ENCODE results near the gene SLC8B1. TPM values are rescaled to one million over a fixed set of nuclear protein-coding genes. Genes with fewer than 3 reads are reported as not detected.
A peak's percentile ranks its signal among the peaks of the same experiment; 100 is the strongest.

Gene SLC8B1
- total RNA-seq, 2 donors from 2014 or later = 19.9 to 28.3 TPM

GRCh38 chr12:113325916-113326315 lies 9.0 kb downstream of the SLC8B1 start:
- DNase-seq (ENCODE audit: low spot score) (no peak), ATAC-seq (no peak)
- peaks cover 0 to 13% of the 10 kb centered on the region in 2 donors for H3K4me1 Mint-ChIP-seq (ENCODE audit: low read depth in 2 of 2)
- H3K4me3 Mint-ChIP-seq = no peak overlapping the region
- no peaks in the 10 kb centered on the region for H3K27me3 Mint-ChIP-seq
- H3K27ac Mint-ChIP-seq = no peak overlapping the region
- no peaks in the 10 kb centered on the region for H3K36me3 Mint-ChIP-seq
- H3K9me3 Mint-ChIP-seq = no peaks in the 10 kb centered on the region

- Mint-ChIP-seq H3K4me3 (no peak overlapping the region), H3K9me3 (peaks cover 3% of the 10 kb centered on the region), H3K4me1 (ENCODE audit: low read depth in 2 of 2) (peaks cover 7 to 14% of the 10 kb centered on the region in 2 donors), H3K36me3 (peaks cover 13% of the 10 kb centered on the region), H3K27me3 (no peaks in the 10 kb centered on the region), H3K27ac (no peak overlapping the region)
- no peak for ATAC-seq
- no peak for DNase-seq (ENCODE audit: low spot score)
Measured at GRCh38 chr12:113322343-113322742, 12.6 kb downstream of the SLC8B1 start.

- Mint-ChIP-seq H3K27me3 (no peaks in the 10 kb centered on the region), H3K36me3 (peaks cover 14% of the 10 kb centered on the region), H3K4me3 (no peak overlapping the region), H3K9me3 (peaks cover 3% of the 10 kb centered on the region), H3K27ac (no peak overlapping the region), H3K4me1 (ENCODE audit: low read depth in 2 of 2) (peaks cover 7 to 14% of the 10 kb centered on the region in 2 donors)
- DNase-seq (ENCODE audit: low spot score) (no peak), ATAC-seq (no peak)
Measured at GRCh38 chr12:113320401-113320800, 14.5 kb downstream of the SLC8B1 start.

GRCh38 chr12:113318900-113319628 lies 15.8 kb downstream of the SLC8B1 start:
- no peak overlapping the region for H3K27ac Mint-ChIP-seq
- peaks cover 7 to 14% of the 10 kb centered on the region in 2 donors for H3K4me1 Mint-ChIP-seq (ENCODE audit: low read depth in 2 of 2)
- H3K36me3 Mint-ChIP-seq = peaks cover 14% of the 10 kb centered on the region
- no peaks in the 10 kb centered on the region for H3K27me3 Mint-ChIP-seq
- DNase-seq (ENCODE audit: low spot score) (no peak), ATAC-seq (no peak)
- peaks cover 3% of the 10 kb centered on the region for H3K9me3 Mint-ChIP-seq
- no peak overlapping the region for H3K4me3 Mint-ChIP-seq

GRCh38 chr12:113318046-113318656 lies 16.8 kb downstream of the SLC8B1 start:
- DNase-seq (ENCODE audit: low spot score) (no peak), ATAC-seq (no peak)
- no peaks in the 10 kb centered on the region for H3K27me3 Mint-ChIP-seq
- H3K36me3 Mint-ChIP-seq = peaks cover 14% of the 10 kb centered on the region
- H3K27ac Mint-ChIP-seq = no peak overlapping the region
- no peak overlapping the region for H3K4me3 Mint-ChIP-seq
- H3K4me1 Mint-ChIP-seq (ENCODE audit: low read depth in 2 of 2) = peaks cover 7 to 14% of the 10 kb centered on the region in 2 donors
- peaks cover 3% of the 10 kb centered on the region for H3K9me3 Mint-ChIP-seq

GRCh38 chr12:113317122-113317521 lies 17.8 kb downstream of the SLC8B1 start:
- Mint-ChIP-seq H3K36me3 (peaks cover 14% of the 10 kb centered on the region), H3K27me3 (no peaks in the 10 kb centered on the region), H3K4me1 (ENCODE audit: low read depth in 2 of 2) (peaks cover 7 to 11% of the 10 kb centered on the region in 2 donors), H3K9me3 (peaks cover 3% of the 10 kb centered on the region), H3K4me3 (no peak overlapping the region), H3K27ac (no peak overlapping the region)
- ATAC-seq (no peak), DNase-seq (ENCODE audit: low spot score) (no peak)

GRCh38 chr12:113316155-113316554 lies 18.8 kb downstream of the SLC8B1 start:
- no peak for DNase-seq (ENCODE audit: low spot score)
- Mint-ChIP-seq H3K4me1 (ENCODE audit: low read depth in 2 of 2) (peaks cover 7 to 11% of the 10 kb centered on the region in 2 donors), H3K27me3 (no peaks in the 10 kb centered on the region), H3K27ac (no peak overlapping the region), H3K9me3 (peaks cover 3% of the 10 kb centered on the region), H3K4me3 (no peak overlapping the region), H3K36me3 (peaks cover 14% of the 10 kb centered on the region)
- no peak for ATAC-seq

- Mint-ChIP-seq H3K9me3 (peaks cover 3% of the 10 kb centered on the region), H3K27me3 (no peaks in the 10 kb centered on the region), H3K4me1 (ENCODE audit: low read depth in 2 of 2) (peaks cover 7 to 11% of the 10 kb centered on the region in 2 donors), H3K36me3 (peaks cover 14% of the 10 kb centered on the region), H3K4me3 (no peak overlapping the region), H3K27ac (no peak overlapping the region)
- no peak for DNase-seq (ENCODE audit: low spot score)
- ATAC-seq = no peak
Measured at GRCh38 chr12:113315358-113315757, 19.6 kb downstream of the SLC8B1 start.

- H3K27me3 Mint-ChIP-seq = no peaks in the 10 kb centered on the region
- peaks cover 3% of the 10 kb centered on the region for H3K9me3 Mint-ChIP-seq
- ATAC-seq (no peak), DNase-seq (ENCODE audit: low spot score) (no peak)
- no peak overlapping the region for H3K4me3 Mint-ChIP-seq
- H3K36me3 Mint-ChIP-seq = peaks cover 14% of the 10 kb centered on the region
- peaks cover 7 to 9% of the 10 kb centered on the region in 2 donors for H3K4me1 Mint-ChIP-seq (ENCODE audit: low read depth in 2 of 2)
- no peak overlapping the region for H3K27ac Mint-ChIP-seq
Measured at GRCh38 chr12:113314121-113314529, 20.8 kb downstream of the SLC8B1 start.

- Mint-ChIP-seq H3K36me3 (no peaks in the 10 kb centered on the region), H3K9me3 (no peaks in the 10 kb centered on the region), H3K4me1 (ENCODE audit: low read depth in 2 of 2) (no peaks in the 10 kb centered on the region), H3K4me3 (no peak overlapping the region), H3K27me3 (no peaks in the 10 kb centered on the region), H3K27ac (no peak overlapping the region)
- DNase-seq (ENCODE audit: low spot score) = no peak
- ATAC-seq = no peak
Measured at GRCh38 chr12:113310489-113310888, 24.4 kb downstream of the SLC8B1 start.

- H3K27me3 Mint-ChIP-seq = no peaks in the 10 kb centered on the region
- H3K4me1 Mint-ChIP-seq (ENCODE audit: low read depth in 2 of 2) = peaks cover 7 to 10% of the 10 kb centered on the region in 2 donors
- ATAC-seq (no peak), DNase-seq (ENCODE audit: low spot score) (no peak)
- no peak overlapping the region for H3K27ac Mint-ChIP-seq
- no peaks in the 10 kb centered on the region for H3K36me3 Mint-ChIP-seq
- H3K9me3 Mint-ChIP-seq = no peaks in the 10 kb centered on the region
- H3K4me3 Mint-ChIP-seq = no peak overlapping the region
Measured at GRCh38 chr12:113306382-113306781, 28.5 kb downstream of the SLC8B1 start.

- H3K4me1 Mint-ChIP-seq (ENCODE audit: low read depth in 2 of 2) = peaks cover 7 to 10% of the 10 kb centered on the region in 2 donors
- no peak for ATAC-seq
- H3K27ac Mint-ChIP-seq = no peak overlapping the region
- no peak for DNase-seq (ENCODE audit: low spot score)
- H3K4me3 Mint-ChIP-seq = no peak overlapping the region
- H3K27me3 Mint-ChIP-seq = no peaks in the 10 kb centered on the region
- no peaks in the 10 kb centered on the region for H3K9me3 Mint-ChIP-seq
- no peaks in the 10 kb centered on the region for H3K36me3 Mint-ChIP-seq
Measured at GRCh38 chr12:113305281-113305856, 29.5 kb downstream of the SLC8B1 start.

- H3K9me3 Mint-ChIP-seq = no peaks in the 10 kb centered on the region
- no peaks in the 10 kb centered on the region for H3K36me3 Mint-ChIP-seq
- H3K4me3 Mint-ChIP-seq = no peak overlapping the region
- ATAC-seq (no peak), DNase-seq (ENCODE audit: low spot score) (no peak)
- H3K27me3 Mint-ChIP-seq = no peaks in the 10 kb centered on the region
- H3K27ac Mint-ChIP-seq = peak overlapping the region in 1 of 2 donors; percentile 9
- H3K4me1 Mint-ChIP-seq (ENCODE audit: low read depth in 2 of 2) = peaks cover 7 to 10% of the 10 kb centered on the region in 2 donors
Measured at GRCh38 chr12:113302886-113303640, 31.8 kb downstream of the SLC8B1 start.

Data from natural killer cell treated with Interleukin-12 subunit alpha and Interleukin-12 subunit beta and Interleukin-15 and Interleukin-18, amount 100 ng/mL, for 72 hours (primary cell).